WTC11 (cell line): ENCODE results near the gene NPL. TPM values are rescaled to one million over a fixed set of nuclear protein-coding genes. Genes with fewer than 3 reads are reported as not detected.

Experiments used
- ATAC-seq: fragments of 200-7000 bp; cut with Tn5 transposase; 2 replicates; pipeline ENCODE4 v1.10.0; 2021; ENCODE audit warnings: mild to moderate bottlenecking, moderate library complexity
- CTCF ChIA-PET: fragments of 300-600 bp; sonication (Branson Sonifier 250); formaldehyde crosslinking; loops from one replicate; lab custom pipeline; 2021; ENCODE audit warnings: antibody characterized with exemption; lab: Charles Lee
- POLR2A ChIA-PET: fragments of 350-600 bp; sonication (Branson Sonifier 250); formaldehyde crosslinking; loops from one replicate; lab custom pipeline; 2021; ENCODE audit warnings: antibody characterized with exemption; lab: Charles Lee
- DNase-seq: peaks from one replicate; pipeline ENCODE4 v3.0.0; 2021; ENCODE audit warnings: low spot score
- H3K27ac Mint-ChIP-seq: 2 replicates; pipeline ENCODE4 v1.8.0; 2021; ENCODE audit warnings: mixed read lengths
- H3K27me3 Mint-ChIP-seq: 2 replicates; pipeline ENCODE4 v1.8.0; 2021; ENCODE audit warnings: low read depth, mild to moderate bottlenecking, moderate library complexity, mixed read lengths
- H3K36me3 Mint-ChIP-seq: 2 replicates; pipeline ENCODE4 v1.8.0; 2021; ENCODE audit warnings: mixed read lengths
- H3K4me1 Mint-ChIP-seq: 2 replicates; pipeline ENCODE4 v1.8.0; 2022; ENCODE audit warnings: mixed read lengths
- H3K4me3 Mint-ChIP-seq: 2 replicates; pipeline ENCODE4 v1.8.0; 2021; ENCODE audit warnings: mild to moderate bottlenecking, moderate library complexity, mixed read lengths
- H3K9me3 Mint-ChIP-seq: 2 replicates; pipeline ENCODE4 v1.8.0; 2021; ENCODE audit warnings: mixed read lengths
- ARID4B ChIP-seq: sonication (generic); formaldehyde crosslinking; IDR thresholded peaks from 2 replicates; pipeline ENCODE4 v1.8.0; 2023; ENCODE audit warnings: missing genetic modification reagents, mild to moderate bottlenecking, borderline replicate concordance
- EMX1 ChIP-seq: fragments of 250-450 bp; sonication (Bioruptor Pico); IDR thresholded peaks from 2 replicates; pipeline ENCODE4 v1.8.0; 2021; ENCODE audit warnings: mild to moderate bottlenecking
- JAZF1 ChIP-seq: fragments of 250-450 bp; sonication (Bioruptor Pico); IDR thresholded peaks from 2 replicates; pipeline ENCODE4 v1.9.0; 2021; ENCODE audit warnings: moderate library complexity, mild to moderate bottlenecking, inconsistent platforms
- NFATC4 ChIP-seq: fragments of 250-450 bp; sonication (Bioruptor Pico); IDR thresholded peaks from 2 replicates; pipeline ENCODE4 v1.9.0; 2021; ENCODE audit warnings: mild to moderate bottlenecking
- PRRX2 ChIP-seq: fragments of 250-450 bp; sonication (Bioruptor Pico); IDR thresholded peaks from 2 replicates; pipeline ENCODE4 v1.8.0; 2021; ENCODE audit warnings: mild to moderate bottlenecking
- RORB ChIP-seq: fragments of 250-450 bp; sonication (Bioruptor Pico); IDR thresholded peaks from 2 replicates; pipeline ENCODE4 v1.9.0; 2021; ENCODE audit warnings: mild to moderate bottlenecking
- SOX15 ChIP-seq: fragments of 250-450 bp; sonication (Bioruptor Pico); IDR thresholded peaks from 2 replicates; pipeline ENCODE4 v1.9.0; 2021; ENCODE audit warnings: mild to moderate bottlenecking
- TCF7 ChIP-seq: sonication (generic); formaldehyde crosslinking; IDR thresholded peaks from 2 replicates; pipeline ENCODE4 v1.8.0; 2022; ENCODE audit warnings: mild to moderate bottlenecking, low read depth, missing genetic modification reagents, moderate library complexity
- ZNF138 ChIP-seq: sonication (generic); formaldehyde crosslinking; conservative IDR thresholded peaks from 2 replicates; pipeline ENCODE4 v1.8.1; 2022; ENCODE audit warnings: mild to moderate bottlenecking, moderate library complexity, missing genetic modification reagents
- ZNF416 ChIP-seq: fragments of 250-450 bp; sonication (Bioruptor Pico); IDR thresholded peaks from 2 replicates; pipeline ENCODE4 v1.9.0; 2021; ENCODE audit warnings: mild to moderate bottlenecking, inconsistent platforms
- ZNF671 ChIP-seq: fragments of 250-450 bp; sonication (Bioruptor Pico); IDR thresholded peaks from 2 replicates; pipeline ENCODE4 v1.8.0; 2021; ENCODE audit warnings: mild to moderate bottlenecking
- ZSCAN18 ChIP-seq: fragments of 250-450 bp; sonication (Bioruptor Pico); IDR thresholded peaks from 2 replicates; pipeline ENCODE4 v2.1.2; 2022; ENCODE audit warnings: mild to moderate bottlenecking, moderate library complexity
- total RNA-seq: library from RNA; stranded (reverse); gene quantifications from 3 replicates; pipeline ENCODE4 v1.2.3, GENCODE V29; 2021
- TF ChIP-seq, protein P1 (sequence below): sonication (generic); formaldehyde crosslinking; conservative IDR thresholded peaks from 2 replicates; pipeline ENCODE4 v1.8.1; 2023; ENCODE audit warnings: mild to moderate bottlenecking, low read depth, missing genetic modification reagents, moderate library complexity
- TF ChIP-seq, protein P2 (sequence below): fragments of 250-450 bp; sonication (Bioruptor Pico); IDR thresholded peaks from 2 replicates; pipeline ENCODE4 v1.9.0; 2021; ENCODE audit warnings: moderate library complexity, mild to moderate bottlenecking, inconsistent platforms, borderline replicate concordance
- TF ChIP-seq, protein P3 (sequence below): fragments of 250-450 bp; sonication (Bioruptor Pico); IDR thresholded peaks from 2 replicates; pipeline ENCODE4 v1.8.0; 2021; ENCODE audit warnings: mild to moderate bottlenecking
- TF ChIP-seq, protein P4 (sequence below): sonication (generic); formaldehyde crosslinking; IDR thresholded peaks from 2 replicates; pipeline ENCODE4 v1.8.0; 2022; ENCODE audit warnings: mild to moderate bottlenecking, missing genetic modification reagents
- TF ChIP-seq, protein P5 (sequence below): sonication (generic); formaldehyde crosslinking; IDR thresholded peaks from 2 replicates; pipeline ENCODE4 v1.8.1; 2022; ENCODE audit warnings: low read depth, missing genetic modification reagents, borderline replicate concordance

NPL gene
- total RNA-seq, 1 experiment from 2014 or later = 3.6 TPM

GRCh38 chr1:182869241-182869666 lies 79.7 kb downstream of the NPL start (continued):
- TF ChIP-seq, protein P1, sequence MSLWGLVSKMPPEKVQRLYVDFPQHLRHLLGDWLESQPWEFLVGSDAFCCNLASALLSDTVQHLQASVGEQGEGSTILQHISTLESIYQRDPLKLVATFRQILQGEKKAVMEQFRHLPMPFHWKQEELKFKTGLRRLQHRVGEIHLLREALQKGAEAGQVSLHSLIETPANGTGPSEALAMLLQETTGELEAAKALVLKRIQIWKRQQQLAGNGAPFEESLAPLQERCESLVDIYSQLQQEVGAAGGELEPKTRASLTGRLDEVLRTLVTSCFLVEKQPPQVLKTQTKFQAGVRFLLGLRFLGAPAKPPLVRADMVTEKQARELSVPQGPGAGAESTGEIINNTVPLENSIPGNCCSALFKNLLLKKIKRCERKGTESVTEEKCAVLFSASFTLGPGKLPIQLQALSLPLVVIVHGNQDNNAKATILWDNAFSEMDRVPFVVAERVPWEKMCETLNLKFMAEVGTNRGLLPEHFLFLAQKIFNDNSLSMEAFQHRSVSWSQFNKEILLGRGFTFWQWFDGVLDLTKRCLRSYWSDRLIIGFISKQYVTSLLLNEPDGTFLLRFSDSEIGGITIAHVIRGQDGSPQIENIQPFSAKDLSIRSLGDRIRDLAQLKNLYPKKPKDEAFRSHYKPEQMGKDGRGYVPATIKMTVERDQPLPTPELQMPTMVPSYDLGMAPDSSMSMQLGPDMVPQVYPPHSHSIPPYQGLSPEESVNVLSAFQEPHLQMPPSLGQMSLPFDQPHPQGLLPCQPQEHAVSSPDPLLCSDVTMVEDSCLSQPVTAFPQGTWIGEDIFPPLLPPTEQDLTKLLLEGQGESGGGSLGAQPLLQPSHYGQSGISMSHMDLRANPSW (CRISPR knock-in tag) = no peak
- TF ChIP-seq PRRX2 (CRISPR knock-in tag) (peak; percentile 44; the same call in 1 of the 2 replicates), EMX1 (CRISPR knock-in tag) (0 out of 2 replicates have a peak, but pooled peaks have one; percentile 32), ZNF138 (no peak), ZNF671 (CRISPR knock-in tag) (0 out of 2 replicates have a peak, but pooled peaks have one; percentile 56), RORB (CRISPR knock-in tag) (no peak)
- TF ChIP-seq, protein P2, sequence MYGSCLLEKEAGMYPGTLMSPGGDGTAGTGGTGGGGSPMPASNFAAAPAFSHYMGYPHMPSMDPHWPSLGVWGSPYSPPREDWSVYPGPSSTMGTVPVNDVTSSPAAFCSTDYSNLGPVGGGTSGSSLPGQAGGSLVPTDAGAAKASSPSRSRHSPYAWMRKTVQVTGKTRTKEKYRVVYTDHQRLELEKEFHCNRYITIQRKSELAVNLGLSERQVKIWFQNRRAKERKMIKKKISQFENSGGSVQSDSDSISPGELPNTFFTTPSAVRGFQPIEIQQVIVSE = no peak

GRCh38 chr1:182872881-182873280 lies 83.3 kb downstream of the NPL start:
- H3K9me3 Mint-ChIP-seq = no peaks in the 10 kb centered on the region
- POLR2A ChIA-PET = interaction anchor here (1.1 kb wide), 1 partner anchor 10 kb away, joined by 4 read pairs; no protein-coding TSS in a partner anchor
- peaks cover 92% of the 10 kb centered on the region for H3K36me3 Mint-ChIP-seq
- H3K27ac Mint-ChIP-seq = no peak overlapping the region
- CTCF ChIA-PET = no interaction called here
- no peaks in the 10 kb centered on the region for H3K4me1 Mint-ChIP-seq
- no peaks in the 10 kb centered on the region for H3K27me3 Mint-ChIP-seq
- TF ChIP-seq NFATC4 (peak; percentile 18; the same call in 1 of the 2 replicates), TCF7 (CRISPR knock-in tag) (no peak)
- no peak for ATAC-seq
- no peak for DNase-seq
- H3K4me3 Mint-ChIP-seq = no peak overlapping the region

DNA sequence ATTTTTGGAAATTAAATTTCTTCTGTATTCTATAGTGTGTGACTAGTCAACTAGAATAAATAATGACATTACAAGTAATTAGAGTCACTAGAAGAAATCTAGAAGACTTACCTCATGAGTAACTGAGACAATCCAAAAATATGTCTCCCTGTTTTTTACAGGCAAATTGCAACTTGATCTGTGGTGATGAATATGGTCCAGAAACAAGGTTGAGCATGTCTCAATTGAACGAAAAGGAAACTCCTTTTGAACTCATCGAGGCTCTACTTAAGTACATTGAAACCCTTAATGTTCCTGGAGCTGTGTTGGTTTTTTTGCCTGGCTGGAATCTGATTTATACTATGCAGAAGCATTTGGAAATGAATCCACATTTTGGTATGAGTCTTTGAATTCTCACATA lies 86.3 kb downstream of the NPL start:
- Mint-ChIP-seq H3K36me3 (peaks cover 98% of the 10 kb centered on the region), H3K27ac (0 out of 2 replicates have a peak overlapping the region, but pooled peaks have one; percentile 26), H3K4me1 (no peaks in the 10 kb centered on the region), H3K27me3 (no peaks in the 10 kb centered on the region), H3K9me3 (no peaks in the 10 kb centered on the region), H3K4me3 (no peak overlapping the region)
- ChIA-PET POLR2A (no interaction called here), CTCF (no interaction called here)
- no peak for TF ChIP-seq ARID4B (CRISPR knock-in tag)
- no peak for TF ChIP-seq ZNF416
- TF ChIP-seq, protein P3, sequence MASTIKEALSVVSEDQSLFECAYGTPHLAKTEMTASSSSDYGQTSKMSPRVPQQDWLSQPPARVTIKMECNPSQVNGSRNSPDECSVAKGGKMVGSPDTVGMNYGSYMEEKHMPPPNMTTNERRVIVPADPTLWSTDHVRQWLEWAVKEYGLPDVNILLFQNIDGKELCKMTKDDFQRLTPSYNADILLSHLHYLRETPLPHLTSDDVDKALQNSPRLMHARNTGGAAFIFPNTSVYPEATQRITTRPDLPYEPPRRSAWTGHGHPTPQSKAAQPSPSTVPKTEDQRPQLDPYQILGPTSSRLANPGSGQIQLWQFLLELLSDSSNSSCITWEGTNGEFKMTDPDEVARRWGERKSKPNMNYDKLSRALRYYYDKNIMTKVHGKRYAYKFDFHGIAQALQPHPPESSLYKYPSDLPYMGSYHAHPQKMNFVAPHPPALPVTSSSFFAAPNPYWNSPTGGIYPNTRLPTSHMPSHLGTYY = no peak
- DNase-seq (no peak), ATAC-seq (no peak)

GRCh38 chr1:182877331-182877730 lies 87.8 kb downstream of the NPL start:
- DNase-seq (no peak), ATAC-seq (no peak)
- ChIA-PET CTCF (no interaction called here), POLR2A (no interaction called here)
- H3K27ac Mint-ChIP-seq = no peak overlapping the region
- no peaks in the 10 kb centered on the region for H3K4me1 Mint-ChIP-seq
- no peaks in the 10 kb centered on the region for H3K27me3 Mint-ChIP-seq
- H3K36me3 Mint-ChIP-seq = peaks cover 100% of the 10 kb centered on the region
- no peak overlapping the region for H3K4me3 Mint-ChIP-seq
- H3K9me3 Mint-ChIP-seq = no peaks in the 10 kb centered on the region
- TF ChIP-seq JAZF1 (CRISPR knock-in tag) (no peak), SOX15 (CRISPR knock-in tag) (no peak), ZNF138 (no peak), ZSCAN18 (CRISPR knock-in tag) (no peak), PRRX2 (CRISPR knock-in tag) (no peak)
- TF ChIP-seq, protein P4, sequence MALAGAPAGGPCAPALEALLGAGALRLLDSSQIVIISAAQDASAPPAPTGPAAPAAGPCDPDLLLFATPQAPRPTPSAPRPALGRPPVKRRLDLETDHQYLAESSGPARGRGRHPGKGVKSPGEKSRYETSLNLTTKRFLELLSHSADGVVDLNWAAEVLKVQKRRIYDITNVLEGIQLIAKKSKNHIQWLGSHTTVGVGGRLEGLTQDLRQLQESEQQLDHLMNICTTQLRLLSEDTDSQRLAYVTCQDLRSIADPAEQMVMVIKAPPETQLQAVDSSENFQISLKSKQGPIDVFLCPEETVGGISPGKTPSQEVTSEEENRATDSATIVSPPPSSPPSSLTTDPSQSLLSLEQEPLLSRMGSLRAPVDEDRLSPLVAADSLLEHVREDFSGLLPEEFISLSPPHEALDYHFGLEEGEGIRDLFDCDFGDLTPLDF = no peak
- TF ChIP-seq, protein P5, sequence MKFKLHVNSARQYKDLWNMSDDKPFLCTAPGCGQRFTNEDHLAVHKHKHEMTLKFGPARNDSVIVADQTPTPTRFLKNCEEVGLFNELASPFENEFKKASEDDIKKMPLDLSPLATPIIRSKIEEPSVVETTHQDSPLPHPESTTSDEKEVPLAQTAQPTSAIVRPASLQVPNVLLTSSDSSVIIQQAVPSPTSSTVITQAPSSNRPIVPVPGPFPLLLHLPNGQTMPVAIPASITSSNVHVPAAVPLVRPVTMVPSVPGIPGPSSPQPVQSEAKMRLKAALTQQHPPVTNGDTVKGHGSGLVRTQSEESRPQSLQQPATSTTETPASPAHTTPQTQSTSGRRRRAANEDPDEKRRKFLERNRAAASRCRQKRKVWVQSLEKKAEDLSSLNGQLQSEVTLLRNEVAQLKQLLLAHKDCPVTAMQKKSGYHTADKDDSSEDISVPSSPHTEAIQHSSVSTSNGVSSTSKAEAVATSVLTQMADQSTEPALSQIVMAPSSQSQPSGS = no peak
